ENCODE data around the gene CYP46A1. TPM values are rescaled to one million over a fixed set of nuclear protein-coding genes. Genes with fewer than 3 reads are reported as not detected.

The CYP46A1 gene
- total and polyA plus RNA-seq, 12 donors: 0.67 to 5.9 (median 2.1) TPM

DNA sequence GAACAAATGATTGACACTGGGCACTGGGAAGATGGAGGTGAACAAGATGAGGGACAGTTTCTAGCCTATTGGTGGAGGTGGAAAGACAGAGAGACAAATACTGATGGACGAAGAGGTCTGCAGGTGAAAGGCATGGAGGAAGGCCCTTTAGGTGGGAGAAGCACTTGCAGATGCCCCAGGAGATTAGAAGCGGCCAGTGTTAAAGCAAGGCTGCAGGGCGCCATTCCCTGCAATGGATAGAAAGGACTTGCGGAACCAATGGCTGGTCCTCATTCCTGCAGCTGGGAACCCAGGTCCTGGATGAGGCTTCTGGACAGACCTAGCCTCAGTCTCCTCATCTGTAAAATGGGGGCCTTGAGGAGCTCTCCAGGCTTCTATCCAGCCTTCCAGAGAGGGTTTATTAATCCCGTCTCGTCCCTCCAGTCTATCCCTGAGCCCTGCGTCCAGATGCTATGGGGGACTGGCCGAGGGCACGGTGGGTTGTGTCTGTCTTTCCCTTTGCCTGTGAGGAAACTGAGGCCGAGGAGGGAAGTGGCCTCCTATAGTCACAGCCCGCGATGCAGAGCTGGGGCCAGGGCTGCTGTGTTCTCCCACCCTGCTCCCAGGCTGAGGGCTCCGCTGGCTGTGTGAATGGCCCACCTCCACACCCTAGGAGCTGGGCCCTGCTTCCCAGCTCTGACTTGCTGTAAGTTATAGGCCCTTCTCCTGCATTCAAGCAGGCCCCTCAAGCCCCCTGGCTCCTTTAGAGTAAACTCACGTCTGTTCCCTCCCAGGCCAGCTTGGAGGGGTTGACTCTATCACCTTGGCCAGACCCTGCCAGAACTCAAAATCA is 33.0 kb downstream of the CYP46A1 start:
- no peak for DNase-seq
- H3K4me1 ChIP-seq (replicated peaks in 1 of 2): no peaks in the 10 kb centered on the region
- no peak overlapping the region for H3K4me3 ChIP-seq
- intact Hi-C loops (cut with DNase I): no loop called here
- TF ChIP-seq POLR2A (IDR thresholded peaks at IDR 0.05) (no peak), CTCF (IDR thresholded peaks at IDR 0.05) (no peak)
- H3K9me3 ChIP-seq (replicated peaks in 1 of 3): no peaks in the 10 kb centered on the region
- H3K36me3 ChIP-seq (replicated peaks in 1 of 2): no peaks in the 10 kb centered on the region
- H3K27ac ChIP-seq: no peak overlapping the region
- WGBS, 4 donors: 88 to 94% (median 91%) methylated on average over 12 to 14 of the region's 14 CpGs
- H3K27me3 ChIP-seq: no peaks in the 10 kb centered on the region

- intact Hi-C loops (cut with DNase I): no loop called here
- WGBS, 4 donors: 84 to 91% (median 88%) methylated on average over 4 to 5 of the region's 5 CpGs
- H3K4me1 ChIP-seq (replicated peaks in 1 of 2): no peaks in the 10 kb centered on the region
These were observed 33.5 kb downstream of the CYP46A1 start for GRCh38 chr14:99717682-99718013.

DNA sequence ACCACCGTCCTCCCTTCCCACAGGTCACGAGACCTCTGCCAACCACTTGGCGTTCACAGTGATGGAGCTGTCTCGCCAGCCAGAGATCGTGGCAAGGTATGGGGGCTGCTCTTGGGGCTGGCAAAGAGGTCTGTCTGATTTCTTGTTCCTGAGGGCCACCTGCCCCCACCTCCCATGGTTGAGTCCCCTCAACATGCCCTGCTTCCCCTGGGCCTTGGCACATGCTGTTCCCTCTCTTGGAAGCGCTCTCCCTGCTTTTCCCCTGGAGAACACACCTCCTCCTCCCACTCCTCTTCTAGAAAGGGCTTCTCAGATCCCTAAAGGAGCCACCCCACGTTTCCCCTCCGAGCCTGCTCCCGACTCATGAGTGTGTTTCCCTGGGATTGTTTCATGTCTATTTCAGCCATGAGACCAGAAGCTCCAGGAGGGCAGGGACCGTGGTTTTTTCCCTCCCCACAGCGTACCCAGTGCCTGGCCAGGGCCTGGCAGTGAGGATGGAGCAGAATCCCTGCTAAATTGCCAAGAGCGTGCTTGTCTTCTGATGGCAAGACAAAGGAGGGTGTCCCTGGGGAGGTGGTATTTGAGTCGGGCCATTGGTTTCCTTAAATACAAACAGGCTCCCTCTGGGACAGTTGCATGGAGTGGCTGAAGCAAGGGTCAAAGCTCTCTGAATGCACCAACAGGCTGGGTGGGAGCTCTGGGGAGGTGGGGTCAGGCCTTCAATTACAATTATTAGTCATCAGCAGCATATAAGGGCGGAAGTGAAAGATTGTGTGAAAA is 34.1 kb downstream of the CYP46A1 start:
- no peaks in the 10 kb centered on the region for H3K27me3 ChIP-seq
- TF ChIP-seq POLR2A (IDR thresholded peaks at IDR 0.05) (no peak), CTCF (IDR thresholded peaks at IDR 0.05) (no peak)
- no peaks in the 10 kb centered on the region for H3K4me1 ChIP-seq (replicated peaks in 1 of 2)
- H3K36me3 ChIP-seq (replicated peaks in 1 of 2): no peaks in the 10 kb centered on the region
- 82 to 86% (median 85%) methylated on average over 9 to 14 of the region's 14 CpGs for whole genome bisulfite sequencing, 4 donors
- H3K27ac ChIP-seq: no peak overlapping the region
- intact Hi-C loops (cut with DNase I): no loop called here
- H3K4me3 ChIP-seq: no peak overlapping the region
- no peak for DNase-seq
- H3K9me3 ChIP-seq (replicated peaks in 1 of 3): no peaks in the 10 kb centered on the region

More at GRCh38 chr14:99717682-99718013, 33.5 kb downstream of the CYP46A1 start:
- no peak for TF ChIP-seq POLR2A (IDR thresholded peaks at IDR 0.05)
- H3K27me3 ChIP-seq: no peaks in the 10 kb centered on the region
- no peak overlapping the region for H3K27ac ChIP-seq
- no peak for DNase-seq
- H3K4me3 ChIP-seq: no peak overlapping the region
- no peaks in the 10 kb centered on the region for H3K36me3 ChIP-seq (replicated peaks in 1 of 2)
- H3K9me3 ChIP-seq (replicated peaks in 1 of 3): no peaks in the 10 kb centered on the region

DNA sequence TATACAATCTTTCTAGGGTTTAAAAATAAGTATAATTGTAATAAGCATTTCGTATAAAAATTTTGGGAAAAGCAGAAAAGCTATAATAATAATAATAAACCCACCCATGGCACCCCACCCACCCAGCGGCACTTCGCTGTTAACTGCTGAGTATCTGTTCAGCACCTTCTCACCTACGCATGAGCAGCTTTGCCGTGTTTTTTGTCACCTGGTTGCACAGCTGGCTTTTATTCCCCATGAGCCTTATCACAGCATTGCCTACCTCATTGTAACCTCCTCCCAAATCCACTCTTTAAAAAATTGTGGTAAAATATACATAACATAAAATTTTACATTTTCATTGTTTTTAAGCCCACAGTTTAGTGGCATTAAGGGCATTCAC is 34.7 kb downstream of the CYP46A1 start:
- Histone ChIP-seq H3K4me1 (replicated peaks in 1 of 2) (no peaks in the 10 kb centered on the region), H3K27me3 (no peaks in the 10 kb centered on the region), H3K9me3 (replicated peaks in 1 of 3) (no peaks in the 10 kb centered on the region), H3K4me3 (no peak overlapping the region), H3K36me3 (replicated peaks in 1 of 2) (no peaks in the 10 kb centered on the region), H3K27ac (no peak overlapping the region)
- intact Hi-C loops (cut with DNase I): no loop called here
- TF ChIP-seq POLR2A (IDR thresholded peaks at IDR 0.05): no peak
- TF ChIP-seq CTCF (IDR thresholded peaks at IDR 0.05): no peak
- no peak for DNase-seq
- 83 to 88% (median 86%) methylated on average over 5 of the region's 5 CpGs for WGBS, 4 donors
